ENCODE results near the gene PLEKHG5. TPM values are rescaled to one million over a fixed set of nuclear protein-coding genes. Genes with fewer than 3 reads are reported as not detected.

The PLEKHG5 gene
- total RNA-seq, 1 donor from 2014 or later, result 42.9 TPM

DNA sequence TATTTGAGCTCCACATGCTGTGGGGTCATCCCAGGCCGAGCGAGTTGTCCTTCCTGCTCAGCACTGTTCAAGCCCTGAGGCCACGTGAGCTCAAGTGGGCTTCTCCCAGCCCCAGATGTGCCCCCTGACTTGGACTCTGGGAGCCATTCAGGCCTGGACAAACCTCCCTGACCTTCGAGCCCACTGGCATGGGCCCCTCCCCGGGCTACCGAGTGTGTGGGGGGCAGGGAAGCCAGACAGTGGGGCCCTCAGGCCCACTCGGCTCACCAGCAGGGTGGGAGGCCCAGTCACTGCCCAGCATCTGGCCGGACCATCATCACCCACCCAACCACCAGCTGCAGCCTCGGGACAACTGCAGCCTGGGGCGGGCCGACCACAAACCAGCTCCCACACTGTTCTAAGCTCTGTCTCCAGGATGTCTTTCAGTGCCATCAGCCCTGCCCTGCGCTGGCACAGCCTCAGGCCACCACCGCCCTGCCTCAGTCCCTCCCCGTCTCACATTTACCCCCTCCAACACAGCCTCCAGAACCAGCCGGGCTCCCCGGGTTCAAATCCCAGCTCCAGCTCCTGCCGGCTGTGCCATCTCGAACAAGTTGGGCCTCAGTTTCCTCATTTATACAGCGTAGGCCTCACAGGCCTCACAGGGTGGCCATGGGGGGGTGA lies 20.9 kb upstream of the PLEKHG5 start:
- FAIRE-seq, result no peak

DNA sequence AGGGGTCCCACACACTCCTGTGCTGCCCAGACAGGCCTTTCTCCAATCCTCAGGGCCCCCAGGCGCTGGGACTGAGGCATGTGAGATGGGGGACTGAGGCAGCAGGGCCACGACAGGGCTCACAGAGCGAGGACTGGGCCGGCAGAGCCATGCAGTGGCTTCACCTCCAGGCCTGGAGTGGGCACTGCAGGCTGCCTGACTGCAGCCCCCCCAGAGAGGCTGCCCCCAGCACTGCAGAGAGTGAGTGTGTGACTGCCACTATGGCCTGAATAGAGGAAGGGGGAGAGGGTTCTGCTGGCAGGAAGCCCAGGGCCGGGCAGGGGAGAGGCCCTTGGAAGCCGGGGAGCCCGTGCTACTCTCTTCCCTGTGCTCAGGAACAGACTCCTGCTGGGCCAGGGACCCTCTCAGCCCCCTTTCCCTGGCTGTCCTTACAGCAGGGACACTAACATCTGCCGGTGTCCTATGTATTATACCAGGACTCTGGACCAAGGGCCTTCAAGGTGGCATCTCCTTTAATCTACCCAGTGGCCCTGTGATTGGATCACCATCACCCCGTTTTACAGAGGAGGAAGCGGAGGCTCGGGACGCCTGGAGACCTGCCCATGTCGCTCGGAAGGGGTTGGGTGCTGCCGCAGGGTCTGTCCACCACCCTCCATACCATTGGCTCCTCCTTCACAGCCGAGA lies 20.2 kb upstream of the PLEKHG5 start:
- Histone ChIP-seq H3K4me3 (ENCODE audit: low read depth, low read length) (no peak overlapping the region), H3K36me3 (ENCODE audit: control insufficient read depth, insufficient read depth, low read length) (no peaks in the 10 kb centered on the region), H3K27me3 (ENCODE audit: control insufficient read depth, insufficient read depth, low read length) (peaks cover 2% of the 10 kb centered on the region)
- DNase-seq (ENCODE audit: low read depth) (no peak), FAIRE-seq (no peak)
- no peak for TF ChIP-seq CTCF (IDR thresholded peaks at IDR 0.05; ENCODE audit: insufficient read depth, low read length, severe bottlenecking)

More for the DNA sequence above, 20.9 kb upstream of the PLEKHG5 start:
- no peak for DNase-seq (ENCODE audit: low read depth)
- H3K36me3 ChIP-seq (ENCODE audit: control insufficient read depth, insufficient read depth, low read length), result no peaks in the 10 kb centered on the region
- H3K4me3 ChIP-seq (ENCODE audit: low read depth, low read length), result no peak overlapping the region
- no peaks in the 10 kb centered on the region for H3K27me3 ChIP-seq (ENCODE audit: control insufficient read depth, insufficient read depth, low read length)
- TF ChIP-seq CTCF (IDR thresholded peaks at IDR 0.05; ENCODE audit: insufficient read depth, low read length, severe bottlenecking), result no peak

- H3K36me3 ChIP-seq (ENCODE audit: control insufficient read depth, insufficient read depth, low read length), result no peaks in the 10 kb centered on the region
- TF ChIP-seq CTCF (IDR thresholded peaks at IDR 0.05; ENCODE audit: insufficient read depth, low read length, severe bottlenecking), result no peak
- H3K4me3 ChIP-seq (ENCODE audit: low read depth, low read length), result no peak overlapping the region
- FAIRE-seq (no peak), DNase-seq (ENCODE audit: low read depth) (no peak)
- H3K27me3 ChIP-seq (ENCODE audit: control insufficient read depth, insufficient read depth, low read length), result peaks cover 2% of the 10 kb centered on the region
These were observed 19.6 kb upstream of the PLEKHG5 start for GRCh38 chr1:6511056-6511455.

DNA sequence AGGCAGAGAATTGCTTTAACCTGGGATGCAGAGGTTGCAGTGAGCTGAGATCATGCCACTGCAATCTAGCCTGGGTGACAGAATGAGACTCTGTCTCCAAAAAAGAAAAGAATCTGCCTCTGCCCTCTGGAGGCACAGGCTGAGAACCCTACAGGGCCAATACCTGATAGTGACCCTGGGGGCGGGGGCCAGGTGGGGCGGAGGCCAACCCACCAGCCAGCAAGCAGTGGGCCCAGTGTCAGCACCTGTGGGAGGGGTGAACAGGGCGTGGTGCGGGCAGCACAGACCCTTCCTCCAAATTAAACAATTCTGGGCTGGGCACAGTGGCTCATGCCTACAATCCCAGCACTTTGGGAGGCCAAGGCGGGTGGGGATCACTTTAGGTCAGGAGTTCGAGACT lies 19.0 kb upstream of the PLEKHG5 start:
- no peaks in the 10 kb centered on the region for H3K36me3 ChIP-seq (ENCODE audit: control insufficient read depth, insufficient read depth, low read length)
- no peak overlapping the region for H3K4me3 ChIP-seq (ENCODE audit: low read depth, low read length)
- peaks cover 2% of the 10 kb centered on the region for H3K27me3 ChIP-seq (ENCODE audit: control insufficient read depth, insufficient read depth, low read length)
- FAIRE-seq (no peak), DNase-seq (ENCODE audit: low read depth) (no peak)
- no peak for TF ChIP-seq CTCF (IDR thresholded peaks at IDR 0.05; ENCODE audit: insufficient read depth, low read length, severe bottlenecking)

- no peak for FAIRE-seq
- TF ChIP-seq CTCF (IDR thresholded peaks at IDR 0.05; ENCODE audit: insufficient read depth, low read length, severe bottlenecking), result no peak
- no peaks in the 10 kb centered on the region for H3K36me3 ChIP-seq (ENCODE audit: control insufficient read depth, insufficient read depth, low read length)
- DNase-seq (ENCODE audit: low read depth), result no peak
- H3K4me3 ChIP-seq (ENCODE audit: low read depth, low read length), result no peak overlapping the region
- H3K27me3 ChIP-seq (ENCODE audit: control insufficient read depth, insufficient read depth, low read length), result peaks cover 2% of the 10 kb centered on the region
These were observed 18.4 kb upstream of the PLEKHG5 start for GRCh38 chr1:6509919-6510291.
